Anterior cingulate cortex (tissue), 58 donors: ENCODE results near the gene CCDC120.
A peak's percentile ranks its signal among the peaks of the same experiment; 100 is the strongest.

Experiments
- DNase-seq, 58 donors: peaks; one replicate each; lab custom pipeline; 2025; lab: John Stamatoyannopoulos, UW

CCDC120 gene

GRCh38 chrX:49060914-49061313 lies 2.1 kb downstream of the CCDC120 start:
- DNase-seq = no peak

- no peak for DNase-seq
Measured at GRCh38 chrX:49061490-49061889, 2.7 kb downstream of the CCDC120 start.

- no peak for DNase-seq
Measured at GRCh38 chrX:49061916-49062315, 3.1 kb downstream of the CCDC120 start.

- DNase-seq = no peak
Measured at GRCh38 chrX:49063715-49064114, 4.9 kb downstream of the CCDC120 start.

GRCh38 chrX:49064303-49064702 lies 5.5 kb downstream of the CCDC120 start:
- DNase-seq = no peak

GRCh38 chrX:49064735-49065134 lies 5.9 kb downstream of the CCDC120 start:
- no peak for DNase-seq

GRCh38 chrX:49066278-49066677 lies 7.5 kb downstream of the CCDC120 start:
- DNase-seq = no peak

GRCh38 chrX:49066690-49067089 lies 7.9 kb downstream of the CCDC120 start:
- DNase-seq = no peak

GRCh38 chrX:49067285-49068120 lies 8.7 kb downstream of the CCDC120 start:
- DNase-seq = no peak

- DNase-seq = no peak
Measured at GRCh38 chrX:49069038-49069437, 10.2 kb downstream of the CCDC120 start.

- no peak for DNase-seq
Measured at GRCh38 chrX:49070988-49071387, 12.2 kb downstream of the CCDC120 start.

- peak in 56 of 58 donors; percentile 1 to 83 (median 46) for DNase-seq
Measured at GRCh38 chrX:49071877-49072711, 13.3 kb downstream of the CCDC120 start.

GRCh38 chrX:49072712-49073095 lies 13.9 kb downstream of the CCDC120 start:
- DNase-seq = peak in 1 of 58 donors; percentile 5

GRCh38 chrX:49073601-49074575 lies 15.1 kb downstream of the CCDC120 start, which contains the start of gene PRAF2:
Gene PRAF2 (minus strand): TSS chrX:49074002. CDS start chrX:49073987, 15 bp downstream.
- peak; percentile 33 to 94 (median 87) for DNase-seq

GRCh38 chrX:49075347-49075746 lies 16.5 kb downstream of the CCDC120 start:
- no peak for DNase-seq

- no peak for DNase-seq
Measured at GRCh38 chrX:49077941-49078340, 19.1 kb downstream of the CCDC120 start.

- peak in 56 of 58 donors; percentile 2 to 75 (median 52) for DNase-seq
Measured at GRCh38 chrX:49079489-49080428, 21.0 kb downstream of the CCDC120 start, which contains the start of gene WDR45. Gene WDR45 (minus strand): TSS chrX:49079887. CDS start chrX:49078095, 1,792 bp downstream.

GRCh38 chrX:49082271-49082871 lies 23.6 kb downstream of the CCDC120 start:
- DNase-seq = no peak
